ENCODE results near the gene TXNDC16.

GRCh38 chr14:52522581-52523345 is 29.5 kb downstream of the TXNDC16 start:
- no peak for TF ChIP-seq ELK1 (IDR thresholded peaks at IDR 0.05; ENCODE audit: low read depth, low read length)
- no peak for TF ChIP-seq MAZ (IDR thresholded peaks at IDR 0.05; ENCODE audit: borderline replicate concordance, low read depth, low read length)
- no peak for TF ChIP-seq BHLHE40 (IDR thresholded peaks at IDR 0.05; ENCODE audit: low read depth, low read length)
- no peak for TF ChIP-seq KDM1A (IDR thresholded peaks at IDR 0.05; ENCODE audit: low read depth)
- no peak for TF ChIP-seq CTCF (IDR thresholded peaks at IDR 0.05)
- TF ChIP-seq RFX5 (IDR thresholded peaks at IDR 0.05): no peak
- no peak for TF ChIP-seq NPAS2 (CRISPR knock-in tag; IDR thresholded peaks at IDR 0.05; ENCODE audit: borderline replicate concordance)

Measured in A549 (cell line).